IgD-negative memory B cell (primary cell): ENCODE data around the gene SEC11C. TPM values are rescaled to one million over a fixed set of nuclear protein-coding genes. Genes with fewer than 3 reads are reported as not detected.

Experiments used
- polyA plus RNA-seq: library from polyadenylated mRNA; unstranded; fragments of 300-500 nt; fragmentation: Illumina TruSeq; gene quantifications from one replicate; pipeline ENCODE4 v1.2.3, GENCODE V29; 2021

SEC11C gene
- polyA plus RNA-seq, 1 donor from 2014 or later, result 260 TPM

Other genes with a start within 250 kb of the SEC11C start
- not detected for gene GRP, start 80.3 kb downstream of the SEC11C start, polyA plus RNA-seq
- not detected for gene RAX, start 133.6 kb downstream of the SEC11C start, polyA plus RNA-seq
- gene CPLX4, start 178.8 kb downstream of the SEC11C start, polyA plus RNA-seq, result not detected
- 30.8 TPM for gene LMAN1, start 219.4 kb downstream of the SEC11C start, polyA plus RNA-seq